ENCODE measurements around the gene TMPRSS7. TPM values are rescaled to one million over a fixed set of nuclear protein-coding genes. Genes with fewer than 3 reads are reported as not detected.
A peak's percentile ranks its signal among the peaks of the same experiment; 100 is the strongest.

TMPRSS7 gene
- total and polyA plus RNA-seq, 7 donors = under 0.01 TPM; not detected in 6

- Histone ChIP-seq H3K4me1 (peaks cover 0 to 10% (median 2%) of the 10 kb centered on the region in 4 donors), H3K27ac (no peak overlapping the region), H3K4me3 (no peak overlapping the region), H3K27me3 (no peaks in the 10 kb centered on the region), H3K36me3 (no peaks in the 10 kb centered on the region), H3K9me3 (no peaks in the 10 kb centered on the region)
- WGBS, 2 donors = 77 to 79% methylated on average over 6 of the region's 6 CpGs
- intact Hi-C loops (cut with DNase I) = no loop called here
- TF ChIP-seq POLR2A (IDR thresholded peaks at IDR 0.05) = no peak
- no peak for TF ChIP-seq EP300 (IDR thresholded peaks at IDR 0.05)
- no peak for TF ChIP-seq CTCF (IDR thresholded peaks at IDR 0.05)
- no peak for TF ChIP-seq POLR2AphosphoS5 (IDR thresholded peaks at IDR 0.05)
- no peak for DNase-seq
These were observed 22.1 kb upstream of the TMPRSS7 start for GRCh38 chr3:112012205-112012992.

- peaks cover 0 to 10% (median 2%) of the 10 kb centered on the region in 4 donors for H3K4me1 ChIP-seq
- intact Hi-C loops (cut with DNase I) = loop anchor here (1.0 kb wide), 1 partner anchor 344 kb away; no protein-coding TSS in a partner anchor
- H3K27ac ChIP-seq = peak overlapping the region in 1 of 4 donors; percentile 32
- H3K4me3 ChIP-seq = peak overlapping the region in 1 of 4 donors; percentile 18
- H3K36me3 ChIP-seq = no peaks in the 10 kb centered on the region
- TF ChIP-seq POLR2A (IDR thresholded peaks at IDR 0.05) (no peak), POLR2AphosphoS5 (IDR thresholded peaks at IDR 0.05) (no peak), CTCF (IDR thresholded peaks at IDR 0.05) (peak; percentile 64 to 72 (median 67)), EP300 (IDR thresholded peaks at IDR 0.05) (no peak)
- 42 to 43% methylated on average over 19 of the region's 19 CpGs for WGBS, 2 donors
- no peaks in the 10 kb centered on the region for H3K9me3 ChIP-seq
- no peaks in the 10 kb centered on the region for H3K27me3 ChIP-seq
- DNase-seq = peak; percentile 78
These were observed 21.3 kb upstream of the TMPRSS7 start for GRCh38 chr3:112013058-112013783.

DNA sequence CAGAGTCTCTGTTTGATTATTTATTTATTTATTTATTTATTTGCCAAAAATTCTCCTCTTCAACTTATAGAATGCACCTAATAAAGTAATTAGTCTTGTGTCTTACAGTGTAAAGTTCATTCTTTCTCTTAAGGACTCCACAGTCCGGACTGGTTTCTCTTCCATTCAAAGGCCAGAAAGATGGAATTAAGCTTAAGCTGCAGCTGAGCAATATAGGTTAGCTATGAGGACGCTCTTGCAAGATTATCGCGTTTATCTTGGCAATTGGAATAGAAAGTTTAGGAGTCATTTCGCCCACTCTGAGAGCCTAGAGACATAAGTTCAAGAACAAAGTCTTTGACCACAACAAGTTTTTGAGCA lies 20.8 kb upstream of the TMPRSS7 start:
- H3K27me3 ChIP-seq = no peaks in the 10 kb centered on the region
- no peak for DNase-seq
- intact Hi-C loops (cut with DNase I) = loop anchor here (1.0 kb wide), 1 partner anchor 344 kb away; no protein-coding TSS in a partner anchor
- 39 to 68% methylated on average over 5 of the region's 5 CpGs for WGBS, 2 donors
- peaks cover 0 to 10% (median 2%) of the 10 kb centered on the region in 4 donors for H3K4me1 ChIP-seq
- H3K36me3 ChIP-seq = no peaks in the 10 kb centered on the region
- TF ChIP-seq POLR2AphosphoS5 (IDR thresholded peaks at IDR 0.05) (no peak), CTCF (IDR thresholded peaks at IDR 0.05) (peak in 1 of 4 experiments; percentile 11), POLR2A (IDR thresholded peaks at IDR 0.05) (no peak)
- H3K27ac ChIP-seq = no peak overlapping the region
- no peaks in the 10 kb centered on the region for H3K9me3 ChIP-seq
- peak overlapping the region in 1 of 4 donors; percentile 18 for H3K4me3 ChIP-seq

DNA sequence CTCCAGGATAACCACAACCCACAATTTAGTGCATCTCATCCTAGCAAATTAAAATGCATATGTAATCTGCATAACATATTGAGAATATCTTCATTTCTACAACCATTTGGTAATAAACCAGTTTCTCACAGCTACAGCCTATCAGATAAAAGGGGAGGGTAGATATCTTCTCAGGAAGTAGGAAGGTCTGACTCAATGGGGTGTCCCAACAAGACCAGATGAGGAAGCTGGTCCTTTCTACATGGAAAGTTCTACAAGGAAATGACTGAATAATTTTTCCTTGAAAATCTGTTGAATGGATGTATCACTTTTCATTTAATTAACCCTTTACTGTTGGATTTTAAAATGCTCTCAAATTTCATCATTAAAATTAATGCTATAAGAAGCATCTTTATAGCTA lies 17.4 kb upstream of the TMPRSS7 start:
- H3K36me3 ChIP-seq = no peaks in the 10 kb centered on the region
- H3K27me3 ChIP-seq = no peaks in the 10 kb centered on the region
- H3K9me3 ChIP-seq = no peaks in the 10 kb centered on the region
- no peak for DNase-seq
- no peak overlapping the region for H3K4me3 ChIP-seq
- H3K27ac ChIP-seq = no peak overlapping the region
- H3K4me1 ChIP-seq = peaks cover 0 to 10% (median 2%) of the 10 kb centered on the region in 4 donors
- intact Hi-C loops (cut with DNase I) = no loop called here
- TF ChIP-seq EP300 (IDR thresholded peaks at IDR 0.05) (no peak), POLR2A (IDR thresholded peaks at IDR 0.05) (no peak), POLR2AphosphoS5 (IDR thresholded peaks at IDR 0.05) (no peak), CTCF (IDR thresholded peaks at IDR 0.05) (no peak)
